Anterior cingulate cortex (tissue), 58 donors: Measurements from ENCODE around the gene RRP36.
"Not testable (repeated sequence)": the region's sequence is repeated elsewhere in the genome, so short reads cannot be mapped to it uniquely, and the experiment has no call there.

Source experiments
- DNase-seq, 58 donors: peaks; one replicate each; lab custom pipeline; 2025; lab: John Stamatoyannopoulos, UW

The RRP36 gene, protein sequence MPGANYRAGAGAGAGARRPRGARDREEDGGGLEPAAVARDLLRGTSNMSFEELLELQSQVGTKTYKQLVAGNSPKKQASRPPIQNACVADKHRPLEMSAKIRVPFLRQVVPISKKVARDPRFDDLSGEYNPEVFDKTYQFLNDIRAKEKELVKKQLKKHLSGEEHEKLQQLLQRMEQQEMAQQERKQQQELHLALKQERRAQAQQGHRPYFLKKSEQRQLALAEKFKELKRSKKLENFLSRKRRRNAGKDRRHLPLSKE

DNA sequence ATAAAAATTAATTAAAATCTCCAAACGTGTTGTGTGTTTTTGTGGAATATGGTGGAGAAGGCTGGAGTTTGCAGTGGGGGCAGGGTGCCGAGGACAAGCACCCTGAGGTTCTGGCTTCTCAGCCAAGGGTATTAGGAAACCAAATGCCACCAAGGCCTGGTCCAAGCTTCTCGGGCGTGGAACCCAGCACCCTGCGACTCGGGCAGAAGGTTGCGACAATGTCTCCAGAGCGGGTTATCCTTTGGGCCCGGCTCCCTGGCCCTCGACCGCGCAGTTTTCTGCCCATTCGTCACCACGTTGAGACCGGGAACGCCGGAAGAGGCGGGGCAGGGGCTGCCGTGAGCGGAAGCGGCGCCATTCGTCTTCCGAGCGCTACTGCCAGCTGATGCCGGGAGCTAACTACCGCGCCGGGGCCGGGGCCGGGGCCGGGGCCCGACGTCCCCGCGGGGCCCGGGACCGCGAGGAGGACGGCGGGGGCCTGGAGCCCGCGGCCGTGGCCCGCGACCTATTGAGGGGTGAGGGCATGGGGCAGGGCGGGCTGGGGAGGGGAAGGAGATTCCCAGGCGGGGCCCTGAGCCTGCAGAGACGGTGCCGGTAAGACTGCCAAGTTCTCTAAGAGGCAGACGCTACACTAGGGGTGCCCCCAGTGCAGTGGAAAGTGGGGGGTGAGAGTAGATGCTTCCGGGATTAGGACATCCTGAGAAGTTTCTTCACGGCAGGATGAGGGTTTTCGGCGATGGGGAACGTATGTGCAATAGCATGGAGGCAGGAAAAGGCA, at the start of gene RRP36:
RRP36 (plus strand) TSS at position 354 of the 778 bp plus-strand sequence; CDS start at position 386, 32 bp downstream.
- DNase-seq = peak in 57 of 58 donors; percentile 21 to 88 (median 69)

DNA sequence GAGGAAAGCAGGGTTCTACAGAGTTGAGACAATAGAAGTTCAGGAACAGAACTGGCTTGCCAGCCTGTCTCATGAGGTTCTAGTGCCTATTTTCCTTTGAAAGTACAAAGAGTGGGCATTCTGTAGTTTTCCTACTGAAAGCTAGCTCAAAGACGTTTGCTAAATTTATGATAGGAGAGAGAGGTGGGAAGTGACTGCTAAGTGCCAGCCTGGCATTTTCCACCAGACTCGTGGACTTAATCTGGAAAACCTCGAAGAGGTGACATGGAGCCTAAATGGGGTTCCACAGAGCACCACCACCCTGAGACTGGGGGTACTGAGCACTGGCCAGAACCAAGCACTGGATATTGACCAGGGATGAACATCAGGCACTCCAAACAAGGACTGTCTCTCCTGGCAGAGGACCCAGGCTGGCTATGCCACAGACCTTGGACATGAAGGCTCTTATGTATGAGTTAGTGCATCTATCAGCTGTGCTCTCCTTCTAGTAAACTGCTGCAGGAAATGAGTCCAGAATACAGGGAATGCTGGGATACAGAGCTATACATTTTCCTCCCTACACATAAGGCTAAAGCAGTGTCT, 49.6 kb upstream of the RRP36 start:
- DNase-seq = peak in 7 of 58 donors; percentile 19 to 64 (median 34)

DNA sequence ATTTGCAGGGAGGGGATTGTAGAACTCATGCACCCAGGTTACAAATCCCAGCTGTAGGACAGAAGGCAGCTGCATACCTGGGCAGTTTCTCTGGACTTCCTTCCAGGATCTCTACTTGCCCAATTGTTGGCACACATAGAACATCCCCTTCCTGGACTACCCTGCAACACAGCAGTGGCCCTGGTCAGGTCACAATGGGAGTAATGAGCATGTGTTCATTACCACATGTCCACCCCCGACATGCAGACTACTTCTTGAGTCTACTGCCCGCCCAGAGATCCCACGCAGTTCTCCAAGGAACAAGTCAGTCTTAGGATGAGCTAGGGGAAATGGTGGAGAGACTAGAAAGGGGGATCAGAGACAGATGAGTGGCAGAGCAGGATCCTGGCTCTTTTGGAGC, 47.5 kb upstream of the RRP36 start:
- DNase-seq = no peak

DNA sequence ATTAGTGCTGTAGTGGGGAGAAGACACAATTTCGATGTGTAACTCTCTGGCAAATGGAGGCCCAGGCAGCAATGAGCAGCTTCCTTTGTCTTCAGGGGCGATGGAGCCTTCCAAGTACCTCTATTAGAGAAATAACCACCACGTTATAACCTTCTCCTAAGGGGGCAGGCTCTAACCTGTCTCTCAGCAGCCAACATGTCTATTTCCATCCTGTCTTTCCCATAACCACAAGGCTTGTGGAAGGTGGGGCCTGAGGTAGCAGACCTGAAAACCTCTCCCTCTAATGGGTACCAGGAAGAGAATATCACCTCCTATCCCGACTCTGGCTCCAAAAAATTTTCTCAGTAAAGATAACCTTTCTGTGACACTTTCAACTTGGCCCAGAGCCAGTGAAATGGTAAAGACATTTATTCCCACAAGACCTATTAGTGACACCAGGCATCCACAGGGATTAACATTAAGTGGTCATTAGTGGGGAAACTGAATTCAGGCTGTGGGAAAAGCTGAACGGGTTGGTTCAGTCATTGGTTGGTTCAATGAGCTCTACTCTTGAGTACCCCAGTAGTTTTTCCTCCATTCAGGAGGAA, 46.4 kb upstream of the RRP36 start:
- no peak for DNase-seq

DNA sequence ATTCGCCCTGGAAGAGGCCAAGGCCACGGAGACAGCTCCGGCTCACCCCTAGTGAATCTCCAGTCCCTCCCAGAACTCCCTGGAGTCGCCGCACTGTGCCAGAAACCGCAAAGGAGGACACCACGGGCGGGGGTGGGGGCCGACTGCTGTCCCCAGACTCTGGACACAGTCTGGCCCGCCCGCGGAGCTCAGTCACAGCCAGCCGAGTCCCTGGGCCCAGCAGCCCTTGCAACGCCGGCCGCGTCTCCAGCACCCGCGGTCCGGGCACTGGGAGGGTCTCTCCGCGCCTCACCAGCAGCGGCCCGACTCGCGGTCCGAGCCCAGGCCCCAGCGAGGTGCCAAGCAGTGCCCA, 43.0 kb upstream of the RRP36 start:
- peak in 5 of 58 donors; percentile 10 to 47 (median 25) for DNase-seq

DNA sequence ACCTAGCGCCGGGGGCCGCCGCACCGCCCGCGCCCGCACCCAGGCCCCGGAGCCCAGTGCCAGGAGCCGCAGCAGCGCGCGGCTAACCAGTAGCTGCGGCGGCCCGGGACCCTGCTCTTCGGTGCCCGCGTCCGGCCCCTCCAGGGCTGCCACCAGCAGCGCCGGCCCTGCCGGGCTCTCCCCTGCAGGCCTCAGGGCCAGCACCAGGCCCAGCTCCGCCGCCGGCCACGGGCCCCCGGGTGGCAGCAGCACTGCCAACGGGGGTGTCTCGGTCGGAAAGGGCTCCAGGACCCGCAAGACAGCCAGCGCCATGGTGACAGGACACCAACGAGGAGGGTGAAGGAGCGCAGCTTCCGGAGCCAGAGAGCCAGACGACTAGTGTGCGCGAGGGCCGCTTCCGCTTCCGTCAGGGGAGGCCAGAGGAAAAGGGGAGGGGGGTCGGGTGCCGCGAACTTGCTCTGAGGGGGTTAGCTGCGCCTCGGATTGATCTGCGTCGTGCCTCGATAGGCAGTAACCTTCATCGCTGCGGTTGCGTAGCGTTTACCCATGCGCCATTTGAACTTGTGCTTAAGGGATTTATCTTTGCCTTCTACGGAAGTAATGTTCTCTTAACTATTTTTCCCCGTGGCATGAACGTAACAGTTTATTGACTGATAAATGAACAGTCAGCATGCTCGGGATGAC, 42.4 kb upstream of the RRP36 start, which contains the start of gene PEX6:
PEX6 (minus strand) TSS at position 343 of the 684 bp plus-strand sequence; CDS start at position 312, 31 bp downstream.
- peak; percentile 23 to 95 (median 80) for DNase-seq

DNA sequence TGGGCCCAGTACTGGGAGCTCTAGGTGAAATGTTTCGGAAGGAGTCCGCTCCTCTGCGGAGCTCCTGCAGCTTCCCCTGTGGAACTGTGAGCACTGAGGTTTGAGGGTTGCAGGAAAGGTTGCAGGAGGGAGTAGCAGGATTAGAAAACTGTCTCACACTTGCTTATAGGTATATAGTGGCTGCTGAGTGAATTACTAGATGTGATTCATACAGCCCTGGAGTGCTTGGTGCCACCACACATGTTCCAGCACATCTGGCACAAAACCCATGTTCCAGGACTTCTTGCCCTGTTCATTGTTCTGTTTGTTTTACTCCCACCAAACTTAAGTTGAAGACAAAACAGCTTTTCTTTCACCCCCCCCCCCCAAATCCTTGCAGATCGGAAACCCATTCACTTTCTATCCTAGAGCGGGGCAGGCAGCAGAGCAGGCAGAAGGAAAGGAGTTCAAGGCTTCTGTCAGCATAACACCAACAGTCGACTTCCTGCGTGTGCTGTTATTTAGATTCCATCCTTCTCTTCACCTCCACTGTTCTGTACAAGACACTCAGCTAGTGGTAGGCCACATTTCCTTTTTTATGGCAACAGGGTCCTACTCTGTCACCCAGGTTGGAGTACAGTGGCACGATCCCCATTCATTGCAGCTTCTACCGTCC, 41.8 kb upstream of the RRP36 start:
- no peak for DNase-seq

DNA sequence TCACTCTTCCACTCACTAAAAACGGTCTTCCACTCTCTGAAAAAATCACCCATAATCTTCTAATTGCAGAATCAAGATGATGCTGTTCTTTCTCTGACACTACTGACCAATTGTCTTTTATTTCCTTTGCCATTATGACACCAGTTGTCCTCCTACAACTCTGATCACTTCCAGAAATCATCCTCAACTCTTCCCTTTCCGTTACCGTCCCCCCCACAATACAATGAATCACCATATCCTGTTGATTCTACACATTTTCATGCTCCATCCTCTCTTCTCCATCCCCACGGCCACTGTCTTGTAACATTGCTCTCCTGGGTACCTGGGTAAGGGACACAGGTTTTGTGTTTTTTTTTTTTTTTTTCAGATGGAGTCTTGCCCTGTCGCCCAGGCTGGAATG, 39.6 kb upstream of the RRP36 start:
- no peak for DNase-seq

DNA sequence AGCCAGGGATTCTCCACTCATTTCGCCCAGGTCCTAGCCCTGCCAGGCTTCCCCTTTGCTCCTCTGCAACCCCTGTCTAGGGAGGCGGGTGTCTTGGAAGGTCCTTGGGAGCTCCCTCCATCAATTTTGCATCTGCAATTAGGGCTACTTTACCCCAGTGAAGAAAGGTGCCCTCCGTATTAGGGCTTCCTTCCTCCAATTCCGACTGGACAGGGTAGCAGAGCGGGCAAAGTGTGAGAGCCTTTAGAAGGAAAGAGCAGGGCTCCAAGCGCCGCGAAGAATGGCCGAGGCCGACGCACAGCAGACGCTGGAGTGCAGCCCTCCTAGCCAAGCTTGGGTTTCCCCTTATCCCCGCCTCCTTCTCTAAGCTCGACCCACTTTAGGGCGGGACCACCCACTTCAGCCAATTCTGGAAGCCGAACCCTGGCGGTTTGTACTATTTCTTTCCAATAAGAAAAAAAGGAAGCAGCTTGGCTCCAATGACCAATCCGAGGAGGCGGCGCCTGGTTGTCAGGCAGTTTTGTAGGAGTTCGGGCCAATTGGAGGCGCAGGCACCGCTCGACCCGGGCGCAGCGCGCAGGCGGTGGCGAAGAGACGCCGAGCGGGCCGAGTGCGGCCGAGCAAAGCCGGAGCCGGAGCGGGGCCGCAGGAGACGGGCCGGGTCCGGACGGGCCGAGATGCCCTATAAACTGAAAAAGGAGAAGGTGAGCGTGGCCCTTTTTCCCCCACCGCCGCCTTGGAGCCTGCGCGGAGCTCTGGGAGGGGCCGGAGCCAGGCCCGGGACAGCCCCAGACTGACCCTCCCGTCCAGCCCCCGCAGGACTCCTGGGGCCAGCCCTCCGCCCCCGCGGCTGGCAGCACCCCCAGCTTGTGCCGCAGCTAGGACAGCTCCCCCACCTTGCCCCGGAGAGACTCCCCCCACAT, 37.2 kb upstream of the RRP36 start, which contains the start of gene PPP2R5D:
PPP2R5D (plus strand) TSS at position 570 of the 923 bp plus-strand sequence; CDS start at position 678, 108 bp downstream.
- DNase-seq = peak; percentile 68 to 100 (median 96)

DNA sequence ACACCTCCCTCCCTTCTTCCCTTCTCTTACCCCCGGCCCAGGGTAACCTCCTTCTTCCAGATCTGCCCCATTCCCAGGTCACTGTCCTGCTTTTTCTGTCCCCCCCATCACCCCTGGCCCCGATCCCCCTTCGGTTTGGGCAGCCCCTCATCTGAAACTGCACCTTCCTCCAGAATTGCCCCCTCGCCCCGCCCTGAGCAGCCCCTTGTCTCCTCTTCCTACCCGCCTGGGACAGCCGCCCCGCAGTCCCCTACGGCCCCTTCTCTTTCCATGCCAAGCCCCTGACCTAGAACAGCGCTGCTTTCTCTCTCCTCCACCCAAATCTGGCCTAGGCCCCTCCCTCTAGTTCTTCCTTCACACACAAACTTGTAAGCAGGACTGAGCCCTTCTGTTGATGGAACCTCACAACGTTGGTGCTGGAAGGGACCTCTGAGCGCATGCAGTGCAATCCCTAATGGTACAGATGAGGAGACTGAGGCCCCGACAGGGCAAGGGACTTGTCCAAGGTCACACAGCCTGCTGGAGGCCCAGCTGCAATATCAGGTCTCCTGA, 36.4 kb upstream of the RRP36 start:
- DNase-seq = no peak

DNA sequence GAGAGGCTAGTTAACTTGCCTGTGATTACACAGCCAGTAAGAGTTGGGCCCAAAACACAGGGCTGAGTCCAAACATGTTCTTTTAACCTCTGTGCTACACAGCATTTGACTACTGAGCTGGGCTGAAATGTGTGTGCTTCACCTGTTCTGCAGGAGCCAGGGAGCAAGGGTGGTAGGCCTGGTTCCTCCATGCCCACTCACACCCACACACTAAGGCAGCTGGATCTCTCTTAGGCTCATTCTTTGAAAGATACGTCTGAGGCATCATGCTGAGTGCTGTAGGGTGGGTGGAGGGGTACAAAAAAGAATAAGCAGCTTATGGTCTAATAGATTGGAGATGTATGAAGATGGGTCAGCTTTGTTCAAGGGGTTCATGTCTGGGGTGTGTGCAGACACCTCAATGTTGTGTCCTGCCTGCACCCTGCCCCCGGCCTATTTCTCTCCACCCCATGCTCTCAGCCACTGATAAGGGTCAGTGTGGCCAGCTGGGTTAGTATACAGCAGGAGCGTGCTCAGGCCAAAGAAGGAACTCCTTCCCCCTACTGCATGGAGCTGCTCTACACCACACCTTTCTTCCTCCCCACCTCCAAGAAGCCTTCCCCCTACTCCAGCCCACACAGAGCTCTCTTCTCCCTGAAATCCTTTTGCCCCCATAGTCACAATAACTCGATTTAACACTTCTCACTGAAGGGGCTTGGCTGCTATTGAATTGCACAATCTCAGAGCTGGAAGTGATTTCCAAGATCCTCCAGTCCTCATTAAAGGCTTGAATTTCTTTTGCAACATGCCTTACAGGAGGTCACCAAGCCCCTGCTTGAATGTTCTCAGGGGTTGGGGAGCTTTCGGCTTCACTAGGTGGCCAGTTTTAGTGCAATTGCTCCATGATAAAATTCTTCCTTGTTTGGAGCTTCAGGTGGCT, 33.6 kb upstream of the RRP36 start:
- DNase-seq = no peak

DNA sequence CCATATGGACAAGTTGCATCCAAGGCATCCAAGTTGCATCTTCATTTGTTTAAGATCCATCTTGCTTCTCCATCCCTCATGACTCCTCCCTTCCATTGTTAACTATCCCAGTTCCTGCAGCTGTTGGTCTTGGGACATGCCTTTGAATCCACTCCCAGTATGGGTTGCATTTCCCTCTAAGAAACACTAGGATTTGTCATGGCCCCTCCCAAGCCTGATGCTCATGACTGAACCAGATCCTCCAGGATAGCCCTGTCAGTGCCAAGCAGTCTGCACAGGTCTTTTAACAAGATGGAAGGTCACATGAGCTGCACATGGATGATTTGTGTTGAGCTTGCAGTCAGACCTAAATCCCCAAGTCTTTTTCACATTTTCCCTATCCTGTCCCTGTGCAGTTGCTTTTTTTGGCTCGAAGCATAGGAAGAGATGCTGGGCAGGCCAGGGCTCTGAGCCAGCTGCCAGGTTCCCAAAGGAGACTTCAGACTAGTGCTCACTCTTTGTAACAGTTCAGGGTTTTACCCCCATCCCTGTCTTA, 32.9 kb upstream of the RRP36 start:
- no peak for DNase-seq

DNA sequence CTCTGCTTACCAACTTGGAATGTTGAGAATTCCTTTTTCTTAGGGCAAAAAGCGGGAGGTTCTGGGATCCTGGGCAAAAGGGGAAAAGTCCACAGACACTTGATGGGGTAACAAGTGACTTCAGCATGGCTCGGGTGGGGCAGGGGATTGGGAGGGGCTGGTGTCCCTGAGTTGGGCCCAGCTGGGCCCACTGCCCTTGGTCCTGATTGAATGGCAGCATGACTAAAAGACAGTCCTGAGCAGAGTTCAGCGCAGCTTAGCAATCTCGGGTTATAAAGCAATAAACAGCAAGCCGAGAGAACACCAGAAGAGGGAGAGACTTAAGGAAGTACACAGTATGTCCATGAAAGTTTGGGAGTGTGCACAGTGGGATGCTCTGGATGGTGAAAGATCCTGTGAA, 31.5 kb upstream of the RRP36 start:
- no peak for DNase-seq

DNA sequence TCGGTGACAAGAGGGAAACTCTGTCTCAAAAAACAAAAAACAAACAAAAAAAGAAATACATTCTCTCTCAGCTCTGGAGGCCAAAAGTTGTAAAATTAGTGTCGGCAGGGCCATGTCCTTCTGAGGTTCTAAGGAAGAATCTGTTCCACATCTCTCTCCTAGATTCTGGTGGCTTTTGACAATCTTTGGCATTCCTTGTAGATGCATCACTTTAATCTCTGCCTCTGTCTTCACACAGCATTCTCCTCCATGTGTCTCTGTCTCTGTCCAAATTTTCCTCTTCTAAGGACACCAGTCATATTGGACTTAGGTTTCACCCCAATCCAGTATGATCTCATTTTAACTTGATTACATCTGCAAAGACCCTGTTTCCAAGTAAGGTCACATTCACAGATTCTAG, 28.0 kb upstream of the RRP36 start:
- no peak for DNase-seq

DNA sequence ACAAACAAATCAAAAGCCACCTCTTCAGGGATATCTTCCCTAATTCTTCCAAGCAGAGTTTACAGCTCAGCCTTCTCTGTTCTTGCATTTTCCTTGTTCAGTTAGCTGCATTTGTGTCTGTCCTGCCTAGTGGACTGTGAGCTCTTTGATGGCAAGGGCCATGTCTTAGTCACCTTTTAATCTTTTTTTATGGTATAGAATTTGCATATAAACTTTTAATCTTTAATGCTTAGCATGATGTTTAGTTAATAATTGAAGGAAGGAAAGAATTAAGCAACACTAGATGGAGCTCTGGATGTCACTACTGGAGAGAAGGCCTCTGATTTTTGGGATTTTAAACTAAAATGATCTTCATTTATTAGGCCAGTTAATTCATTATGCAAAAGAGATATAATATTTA, 24.9 kb upstream of the RRP36 start:
- no peak for DNase-seq

DNA sequence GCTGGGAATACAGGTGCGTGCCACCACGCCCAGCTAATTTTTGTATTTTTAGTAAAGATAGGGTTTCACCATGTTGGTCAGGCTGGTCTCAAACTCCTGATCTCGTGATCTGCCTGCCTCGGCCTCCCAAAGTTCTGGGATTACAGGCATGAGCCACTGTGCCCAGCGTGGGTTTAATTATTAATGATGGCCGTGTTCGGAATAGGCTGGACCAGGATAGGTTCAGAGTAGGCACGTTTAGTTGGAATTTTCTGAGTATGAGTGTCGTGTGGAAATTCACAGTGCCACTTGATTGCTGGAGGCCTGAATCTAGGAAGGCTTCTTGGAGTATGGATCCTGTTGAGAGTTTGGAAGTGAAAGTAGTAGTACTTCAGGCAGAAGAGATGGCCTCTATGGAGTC, 23.2 kb upstream of the RRP36 start:
- DNase-seq = not testable (repeated sequence)

DNA sequence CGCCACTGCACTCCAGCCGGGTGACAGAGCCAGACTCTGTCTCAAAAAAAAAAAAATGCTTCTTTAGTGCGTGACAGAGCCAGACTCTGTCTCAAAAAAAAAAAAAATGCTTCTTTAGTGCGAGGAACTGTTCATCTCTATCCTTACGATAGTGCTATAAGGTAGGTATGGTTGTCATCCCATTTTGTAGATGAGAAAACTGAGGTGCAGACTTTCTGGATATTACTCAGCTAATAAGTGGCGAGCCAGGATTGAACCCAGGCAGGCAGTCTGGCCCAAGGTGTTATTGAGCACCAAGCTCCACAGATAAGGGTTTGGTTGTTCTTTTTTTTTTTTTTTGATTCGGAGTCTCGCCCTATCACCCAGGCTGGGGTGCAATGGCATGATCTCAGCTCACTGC, 19.6 kb upstream of the RRP36 start:
- no peak for DNase-seq
